ENCODE data around the gene TRIM46. TPM values are rescaled to one million over a fixed set of nuclear protein-coding genes. Genes with fewer than 3 reads are reported as not detected.

Gene TRIM46
- total RNA-seq, 4 donors from 2014 or later: 0.51 to 0.75 (median 0.66) TPM; not detected in 1

GRCh38 chr1:155141749-155142148, 31.9 kb upstream of the TRIM46 start:
- no peak for TF ChIP-seq CTCF (IDR thresholded peaks at IDR 0.05; ENCODE audit: low read depth)

GRCh38 chr1:155145491-155145890, 28.2 kb upstream of the TRIM46 start:
- no peak for TF ChIP-seq CTCF (IDR thresholded peaks at IDR 0.05; ENCODE audit: low read depth)

GRCh38 chr1:155158991-155159390, 14.7 kb upstream of the TRIM46 start:
- no peak for TF ChIP-seq CTCF (IDR thresholded peaks at IDR 0.05; ENCODE audit: low read depth)

DNA sequence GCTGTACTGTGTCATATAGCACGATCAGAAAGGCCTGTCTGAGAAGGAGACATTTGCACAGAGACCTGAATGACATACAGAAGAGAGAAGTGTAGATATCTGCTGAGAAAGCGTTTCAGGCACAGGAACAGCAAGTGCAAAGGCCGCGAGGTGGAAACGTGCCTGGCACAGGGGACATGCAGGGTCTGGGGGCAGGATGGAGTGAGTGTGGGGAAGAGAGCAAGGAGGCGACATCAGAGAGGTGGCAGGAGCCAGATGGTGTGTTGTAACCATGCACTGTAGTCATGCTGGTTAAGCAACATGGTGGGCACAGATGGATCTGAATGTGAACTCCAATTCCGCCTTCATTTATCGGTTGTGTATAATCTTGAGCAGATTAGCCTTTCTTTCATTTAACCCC, 13.5 kb upstream of the TRIM46 start:
- no peak for TF ChIP-seq CTCF (IDR thresholded peaks at IDR 0.05; ENCODE audit: low read depth)

DNA sequence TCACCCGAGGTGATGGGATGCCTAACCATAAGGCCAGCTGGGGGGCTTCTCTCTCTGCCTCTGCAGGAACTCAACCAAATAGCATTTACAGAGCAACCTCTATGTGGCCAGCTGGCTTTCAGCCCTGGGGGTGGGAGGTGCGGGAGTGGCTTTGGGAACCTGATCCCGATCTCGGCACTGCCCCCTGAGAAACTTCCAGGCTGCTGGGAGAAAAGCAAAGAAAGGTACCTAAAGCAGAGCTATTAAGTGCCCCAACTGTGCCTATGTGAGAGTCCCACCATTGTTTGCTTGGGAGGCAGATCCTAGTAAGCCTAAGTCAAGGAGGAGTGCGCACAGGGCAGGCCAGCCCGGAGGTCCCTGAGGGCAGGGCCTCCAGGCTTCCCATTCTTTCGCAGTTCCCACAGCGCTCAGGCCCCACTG, 7.6 kb upstream of the TRIM46 start:
- TF ChIP-seq CTCF (IDR thresholded peaks at IDR 0.05; ENCODE audit: low read depth): no peak

DNA sequence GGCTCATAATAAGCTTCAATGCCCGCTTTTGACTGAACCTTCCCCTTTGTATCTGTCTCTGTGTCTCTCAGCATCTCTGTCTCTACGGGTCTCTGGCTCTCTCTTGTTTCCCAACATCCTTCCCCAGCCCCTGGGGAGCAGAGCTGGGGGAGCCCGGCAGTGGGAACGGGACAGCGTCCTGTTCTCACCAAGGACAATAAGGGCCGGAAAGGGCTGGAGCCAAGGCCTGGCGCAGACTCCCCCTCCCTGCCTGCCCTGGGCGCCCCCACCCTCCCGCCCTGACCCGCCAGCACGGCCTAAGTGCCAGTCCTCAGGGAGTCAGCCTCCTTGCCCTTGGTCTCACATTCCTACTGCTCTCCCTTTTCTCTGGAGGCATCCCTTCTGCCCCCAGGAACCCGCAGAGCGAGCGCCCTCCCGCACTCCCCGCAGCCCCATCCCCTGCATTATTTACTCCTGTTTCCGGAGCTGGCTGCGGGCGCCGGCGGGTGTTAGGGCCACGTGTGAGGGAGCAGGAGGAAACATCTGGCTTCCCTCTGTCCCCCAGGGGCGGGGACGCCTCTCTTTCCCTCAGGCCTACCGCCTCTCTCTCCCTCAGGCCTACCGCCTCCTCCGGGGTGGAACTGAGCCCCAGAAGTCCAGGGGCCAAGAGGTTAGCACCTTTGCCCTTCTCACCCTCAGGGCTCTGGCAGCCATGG, 7.0 kb upstream of the TRIM46 start:
- no peak for TF ChIP-seq CTCF (IDR thresholded peaks at IDR 0.05; ENCODE audit: low read depth)

- TF ChIP-seq CTCF (IDR thresholded peaks at IDR 0.05; ENCODE audit: low read depth): no peak
Observed at GRCh38 chr1:155167166-155168104, 6.2 kb upstream of the TRIM46 start.
